Measurements from ENCODE around the gene HES1.

HES1 gene

GRCh38 chr3:194121891-194122631, 13.9 kb upstream of the HES1 start:
- Histone ChIP-seq H3K4me1 (ENCODE audit: insufficient read depth, low read length) (no peaks in the 10 kb centered on the region), H3K36me3 (ENCODE audit: insufficient read depth, low read length) (no peaks in the 10 kb centered on the region), H2AFZ (ENCODE audit: low read depth, low read length) (no peak overlapping the region), H4K20me1 (ENCODE audit: insufficient read depth, low read length) (peaks cover 13% of the 10 kb centered on the region; the same call in 1 of the 2 replicates), H3K4me3 (ENCODE audit: low read depth in 1 of 2, low read length in 2 of 2) (no peak overlapping the region), H3K79me2 (ENCODE audit: insufficient read depth, low read length) (no peaks in the 10 kb centered on the region), H3K27ac (ENCODE audit: low read length) (no peak overlapping the region), H3K9ac (ENCODE audit: low read depth, low read length) (no peak overlapping the region), H3K9me3 (ENCODE audit: insufficient read depth, low read length, severe bottlenecking) (no peaks in the 10 kb centered on the region), H3K27me3 (ENCODE audit: insufficient read depth, low read length, poor library complexity) (peaks cover 67% of the 10 kb centered on the region), H3K4me2 (ENCODE audit: insufficient read depth, low read length) (no peak overlapping the region)
- TF ChIP-seq CTCF (IDR thresholded peaks at IDR 0.05; ENCODE audit: borderline replicate concordance, extremely low read depth, low read length, poor library complexity, severe bottlenecking): no peak
- TF ChIP-seq EZH2 (IDR thresholded peaks at IDR 0.05; ENCODE audit: borderline replicate concordance, low read depth, low read length, severe bottlenecking): no peak
- ATAC-seq (ENCODE audit: insufficient read depth, low read depth) (no peak), DNase-seq (no peak)

GRCh38 chr3:194123726-194124125, 12.2 kb upstream of the HES1 start:
- Histone ChIP-seq H2AFZ (ENCODE audit: low read depth, low read length) (no peak overlapping the region), H3K4me2 (ENCODE audit: insufficient read depth, low read length) (no peak overlapping the region), H4K20me1 (ENCODE audit: insufficient read depth, low read length) (peaks cover 16% of the 10 kb centered on the region; the same call in 1 of the 2 replicates), H3K4me1 (ENCODE audit: insufficient read depth, low read length) (no peaks in the 10 kb centered on the region), H3K4me3 (ENCODE audit: low read depth in 1 of 2, low read length in 2 of 2) (no peak overlapping the region), H3K27ac (ENCODE audit: low read length) (no peak overlapping the region), H3K36me3 (ENCODE audit: insufficient read depth, low read length) (no peaks in the 10 kb centered on the region), H3K79me2 (ENCODE audit: insufficient read depth, low read length) (no peaks in the 10 kb centered on the region), H3K9me3 (ENCODE audit: insufficient read depth, low read length, severe bottlenecking) (no peaks in the 10 kb centered on the region), H3K9ac (ENCODE audit: low read depth, low read length) (no peak overlapping the region), H3K27me3 (ENCODE audit: insufficient read depth, low read length, poor library complexity) (peaks cover 74% of the 10 kb centered on the region)
- no peak for ATAC-seq (ENCODE audit: insufficient read depth, low read depth)
- DNase-seq: no peak
- TF ChIP-seq EZH2 (IDR thresholded peaks at IDR 0.05; ENCODE audit: borderline replicate concordance, low read depth, low read length, severe bottlenecking): no peak
- no peak for TF ChIP-seq CTCF (IDR thresholded peaks at IDR 0.05; ENCODE audit: borderline replicate concordance, extremely low read depth, low read length, poor library complexity, severe bottlenecking)

- no peak for ATAC-seq (ENCODE audit: insufficient read depth, low read depth)
- peaks cover 14% of the 10 kb centered on the region; the same call in 1 of the 2 replicates for H4K20me1 ChIP-seq (ENCODE audit: insufficient read depth, low read length)
Observed at GRCh38 chr3:194124193-194124592, 11.8 kb upstream of the HES1 start.

More at GRCh38 chr3:194124193-194124592, 11.8 kb upstream of the HES1 start:
- Histone ChIP-seq H3K9me3 (ENCODE audit: insufficient read depth, low read length, severe bottlenecking) (no peaks in the 10 kb centered on the region), H3K4me3 (ENCODE audit: low read depth in 1 of 2, low read length in 2 of 2) (no peak overlapping the region), H2AFZ (ENCODE audit: low read depth, low read length) (no peak overlapping the region), H3K9ac (ENCODE audit: low read depth, low read length) (no peak overlapping the region), H3K4me1 (ENCODE audit: insufficient read depth, low read length) (no peaks in the 10 kb centered on the region), H3K27ac (ENCODE audit: low read length) (no peak overlapping the region), H3K36me3 (ENCODE audit: insufficient read depth, low read length) (no peaks in the 10 kb centered on the region), H3K27me3 (ENCODE audit: insufficient read depth, low read length, poor library complexity) (peaks cover 70% of the 10 kb centered on the region), H3K79me2 (ENCODE audit: insufficient read depth, low read length) (no peaks in the 10 kb centered on the region), H3K4me2 (ENCODE audit: insufficient read depth, low read length) (no peak overlapping the region)
- no peak for DNase-seq
- TF ChIP-seq EZH2 (IDR thresholded peaks at IDR 0.05; ENCODE audit: borderline replicate concordance, low read depth, low read length, severe bottlenecking) (no peak), CTCF (IDR thresholded peaks at IDR 0.05; ENCODE audit: borderline replicate concordance, extremely low read depth, low read length, poor library complexity, severe bottlenecking) (no peak)
